ENCODE results near the gene LYZ.
A peak's percentile ranks its signal among the peaks of the same experiment; 100 is the strongest.

Gene LYZ

GRCh38 chr12:69339999-69340398 lies 8.2 kb upstream of the LYZ start:
- DNase-seq, result no peak

- no peak for DNase-seq
Measured at GRCh38 chr12:69341328-69341727, 6.9 kb upstream of the LYZ start.

GRCh38 chr12:69342421-69342820 lies 5.8 kb upstream of the LYZ start:
- no peak for DNase-seq

GRCh38 chr12:69343357-69343756 lies 4.8 kb upstream of the LYZ start:
- no peak for DNase-seq

- DNase-seq, result no peak
Measured at GRCh38 chr12:69343885-69344612, 4.1 kb upstream of the LYZ start.

GRCh38 chr12:69345077-69345476 lies 3.1 kb upstream of the LYZ start:
- no peak for DNase-seq

- DNase-seq, result no peak
Measured at GRCh38 chr12:69345742-69346141, 2.4 kb upstream of the LYZ start.

GRCh38 chr12:69350002-69350626 lies 1.9 kb downstream of the LYZ start:
- no peak for DNase-seq

GRCh38 chr12:69350777-69351176 lies 2.6 kb downstream of the LYZ start:
- DNase-seq, result no peak

GRCh38 chr12:69351462-69352236 lies 3.5 kb downstream of the LYZ start:
- no peak for DNase-seq

- DNase-seq, result no peak
Measured at GRCh38 chr12:69352904-69353303, 4.7 kb downstream of the LYZ start.

- no peak for DNase-seq
Measured at GRCh38 chr12:69354172-69354555, 6.0 kb downstream of the LYZ start.

- no peak for DNase-seq
Measured at GRCh38 chr12:69354556-69355187, 6.5 kb downstream of the LYZ start.

GRCh38 chr12:69355363-69356028 lies 7.3 kb downstream of the LYZ start:
- DNase-seq, result no peak

- DNase-seq, result peak; percentile 88
Measured at GRCh38 chr12:69359531-69360347, 11.6 kb downstream of the LYZ start, which contains the start of gene YEATS4. YEATS4 (plus strand) TSS chr12:69359743; CDS start chr12:69359973, 230 bp downstream.

- DNase-seq, result no peak
Measured at GRCh38 chr12:69360348-69360672, 12.1 kb downstream of the LYZ start.

GRCh38 chr12:69366796-69367195 lies 18.6 kb downstream of the LYZ start:
- no peak for DNase-seq

- no peak for DNase-seq
Measured at GRCh38 chr12:69368171-69368570, 20.0 kb downstream of the LYZ start.

- no peak for DNase-seq
Measured at GRCh38 chr12:69383074-69383473, 34.9 kb downstream of the LYZ start.

GRCh38 chr12:69385038-69385437 lies 36.9 kb downstream of the LYZ start:
- no peak for DNase-seq

GRCh38 chr12:69386921-69387320 lies 38.7 kb downstream of the LYZ start:
- no peak for DNase-seq

- DNase-seq, result peak; percentile 71
Measured at GRCh38 chr12:69388371-69388770, 40.2 kb downstream of the LYZ start.
